NCI-H1092 (cell line): ENCODE data around the gene SLC41A3.
"Not testable (repeated sequence)": the region's sequence is repeated elsewhere in the genome, so short reads cannot be mapped to it uniquely, and the experiment has no call there.

Source experiments
- DNase-seq: peaks from one replicate; lab custom pipeline; 2025; lab: John Stamatoyannopoulos, UW

The SLC41A3 gene

DNA sequence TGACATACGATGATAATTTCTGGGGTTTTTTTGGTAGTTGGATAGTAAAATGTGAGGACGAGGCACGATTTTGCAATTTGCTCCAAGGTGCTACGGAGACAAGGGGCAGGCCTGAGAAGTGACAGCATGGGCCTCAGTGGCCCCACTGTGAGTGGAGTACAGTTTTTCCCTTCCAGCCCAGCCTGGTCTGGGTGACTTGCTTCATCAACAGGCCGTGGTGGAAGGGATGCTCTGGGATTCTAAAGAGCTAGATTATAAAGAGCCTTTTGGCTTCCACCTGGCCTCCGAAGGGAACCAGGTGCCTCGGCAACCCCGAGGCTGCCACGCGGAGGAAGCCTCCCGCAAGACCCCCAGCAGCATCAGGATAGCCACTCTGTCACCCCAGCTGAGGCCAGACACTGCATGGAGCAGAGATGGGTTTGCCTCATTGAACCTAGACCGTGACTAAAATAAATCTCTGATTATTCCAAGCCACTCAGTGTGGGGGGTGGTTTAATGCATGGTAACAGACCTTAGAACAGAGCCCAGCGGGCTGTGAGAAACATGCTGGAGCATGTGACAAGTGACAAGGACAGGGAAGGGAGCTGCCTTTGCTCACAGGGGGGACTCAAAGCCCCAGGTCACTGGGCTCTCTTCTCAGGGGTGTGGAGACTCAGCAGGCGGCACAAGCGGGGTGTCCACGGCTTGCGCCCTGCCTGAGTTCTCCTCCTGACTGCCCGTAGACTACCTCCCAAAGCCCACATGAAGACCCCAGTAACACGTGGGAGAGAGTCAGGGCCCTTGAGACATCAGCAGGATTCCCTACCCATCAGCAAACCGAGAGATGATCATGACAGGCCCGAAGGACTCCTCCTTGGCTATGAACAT is 22.6 kb upstream of the SLC41A3 start:
- DNase-seq = no peak

DNA sequence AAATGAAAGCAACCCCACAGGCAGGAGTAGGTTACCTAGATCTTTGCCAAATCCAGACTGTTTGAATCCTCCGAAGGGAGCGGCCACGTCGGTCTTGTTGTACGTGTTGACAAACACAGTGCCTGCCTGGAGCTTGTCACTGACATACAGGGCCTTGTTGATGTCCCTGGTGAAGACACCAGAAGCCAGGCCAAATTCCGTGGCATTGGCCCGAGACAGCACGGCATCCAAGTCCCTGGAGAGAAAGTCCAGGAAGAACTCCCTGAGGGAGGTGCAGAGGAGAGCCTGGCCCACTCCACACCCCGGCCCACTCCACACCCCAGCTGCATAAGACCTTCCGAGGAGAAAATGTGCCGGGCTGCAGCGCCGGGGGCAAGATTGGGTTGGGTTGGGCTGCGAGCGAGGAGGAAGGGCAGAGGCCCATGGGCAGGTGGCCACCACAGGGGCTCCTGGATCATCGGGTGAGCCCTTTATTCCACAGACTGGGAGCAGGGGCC is 21.8 kb upstream of the SLC41A3 start:
- DNase-seq = no peak

DNA sequence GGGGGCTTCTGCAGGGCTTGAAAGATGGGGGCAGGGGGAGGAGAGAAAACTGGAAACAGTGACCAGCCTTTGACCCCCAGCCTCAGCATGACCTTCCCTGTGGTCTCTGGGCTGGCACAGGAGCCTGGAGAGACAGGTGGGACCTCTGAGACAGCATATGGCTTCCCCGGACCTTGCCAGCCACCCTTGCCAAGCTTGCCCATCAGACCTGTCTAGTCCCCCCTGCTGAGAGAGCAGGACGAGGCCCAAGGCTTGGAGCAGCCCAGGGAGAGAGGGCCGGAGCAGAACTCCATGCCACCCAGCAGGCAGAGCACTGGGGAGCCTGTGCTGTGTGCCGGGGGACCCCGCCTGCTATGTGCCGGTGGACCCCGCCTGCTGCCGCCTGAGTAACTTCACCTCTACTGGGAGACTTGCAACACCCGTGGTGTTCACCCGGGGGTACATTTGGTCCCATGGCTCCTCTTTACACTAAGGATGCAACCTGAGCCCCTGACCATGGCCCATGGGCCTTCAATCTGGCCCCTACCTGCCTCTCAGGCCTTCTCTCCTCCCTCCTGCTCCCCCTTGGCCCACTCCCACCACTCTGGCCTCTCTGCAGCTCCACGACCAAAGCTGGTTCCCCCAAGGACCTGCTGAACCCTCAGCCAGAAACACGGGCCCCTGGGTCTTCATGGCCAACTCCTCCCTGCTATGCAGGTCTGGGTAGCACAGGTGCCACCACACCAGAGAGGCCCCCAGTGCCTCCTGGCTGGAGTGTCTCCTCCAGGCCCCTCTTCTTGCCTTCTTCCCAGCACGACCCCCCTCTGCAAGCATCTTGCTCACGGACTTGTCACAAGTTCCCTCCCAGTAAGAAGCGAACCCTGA is 21.1 kb upstream of the SLC41A3 start:
- no peak for DNase-seq

DNA sequence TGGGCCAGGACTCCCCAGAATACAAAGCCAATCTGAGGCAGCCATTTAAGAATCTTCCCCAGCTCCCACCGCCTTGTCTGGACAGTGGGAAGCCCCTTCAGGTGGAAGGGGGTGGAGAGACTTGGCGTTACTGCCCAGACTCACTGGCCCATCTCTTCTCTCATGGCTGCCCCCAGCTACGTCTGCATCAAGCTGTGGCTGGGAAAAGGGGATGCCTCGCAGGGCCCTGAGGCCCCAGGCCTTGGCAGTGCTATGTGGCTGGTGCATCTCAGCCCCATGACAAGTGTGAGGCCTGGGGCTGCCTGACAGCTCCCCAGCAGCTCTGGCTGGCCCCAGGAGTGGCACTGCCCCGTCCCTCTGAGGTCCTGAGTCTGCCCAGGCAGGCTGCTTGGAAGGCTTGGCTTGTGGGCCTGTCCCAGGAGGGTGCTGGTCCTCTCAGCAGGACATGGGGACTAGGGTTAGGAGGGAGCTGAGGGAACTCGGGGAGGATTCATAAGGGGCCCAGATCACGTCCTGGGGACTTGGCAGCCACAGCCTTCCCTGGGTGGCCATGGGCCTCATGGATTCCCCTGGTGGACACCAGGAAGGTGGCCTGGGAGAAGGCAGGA is 20.2 kb upstream of the SLC41A3 start:
- no peak for DNase-seq

DNA sequence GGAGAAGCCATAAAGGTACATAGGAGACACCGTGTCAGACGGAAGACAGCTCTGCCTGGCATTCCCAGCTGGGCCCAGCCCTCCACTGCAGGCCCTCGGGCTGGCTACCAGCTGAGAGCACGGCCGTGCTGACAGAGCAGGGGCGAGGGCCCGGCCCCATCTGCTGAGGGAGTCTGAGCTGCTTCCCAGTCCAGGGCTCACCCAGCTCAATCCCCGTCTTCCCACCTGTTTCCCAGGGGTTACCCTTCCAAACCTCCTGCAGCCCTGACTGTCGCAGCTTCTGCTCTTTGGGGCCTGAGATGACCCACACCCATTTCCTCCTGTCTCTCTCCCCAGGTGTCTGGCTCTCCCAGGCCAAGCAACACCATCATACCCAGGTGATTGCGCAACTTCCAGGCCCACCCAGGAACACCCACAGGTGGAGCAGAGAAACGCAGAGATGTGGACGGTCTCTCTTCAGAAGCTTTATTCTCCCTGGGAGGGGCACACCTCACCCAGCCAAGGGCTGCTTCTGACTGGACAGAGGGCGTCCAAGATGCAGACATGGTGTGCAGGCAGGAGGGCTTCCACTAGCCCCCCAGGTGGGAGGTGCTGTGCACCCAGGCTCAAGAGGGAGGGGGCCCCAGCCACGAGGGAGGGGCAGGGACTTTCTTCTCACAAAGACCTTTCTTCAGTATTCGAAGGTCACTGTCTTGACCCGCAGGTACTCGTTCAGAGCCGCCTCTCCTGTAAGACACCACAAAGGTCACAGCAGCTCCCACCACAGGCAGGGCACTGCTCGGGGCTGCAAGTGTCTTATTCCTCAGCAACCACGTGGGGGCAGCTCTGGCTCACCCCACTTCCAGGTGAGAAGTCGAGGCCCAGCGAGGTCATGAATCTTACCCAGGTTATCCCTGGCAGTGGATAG is 19.4 kb upstream of the SLC41A3 start:
- no peak for DNase-seq

DNA sequence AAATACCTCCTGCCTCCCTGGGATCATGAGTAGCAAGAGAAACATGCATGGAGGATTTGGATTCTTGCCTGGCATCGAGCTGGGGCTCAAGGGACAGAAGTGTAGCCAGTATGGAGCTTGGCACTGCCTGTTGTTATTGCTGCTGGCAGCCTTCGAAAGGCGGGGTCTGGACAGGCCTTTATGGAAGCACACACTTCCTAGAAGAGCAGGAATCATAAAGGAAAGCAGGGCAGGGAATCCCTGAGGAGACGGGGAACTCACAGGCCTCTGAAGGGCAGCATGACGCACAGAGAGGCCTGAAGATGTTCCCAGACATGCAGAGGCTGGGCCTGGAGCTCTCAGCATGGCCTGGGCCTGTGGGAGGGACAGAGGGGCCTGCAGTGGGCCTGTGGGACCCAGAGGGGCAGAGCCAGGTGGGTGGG is 18.6 kb upstream of the SLC41A3 start:
- no peak for DNase-seq

DNA sequence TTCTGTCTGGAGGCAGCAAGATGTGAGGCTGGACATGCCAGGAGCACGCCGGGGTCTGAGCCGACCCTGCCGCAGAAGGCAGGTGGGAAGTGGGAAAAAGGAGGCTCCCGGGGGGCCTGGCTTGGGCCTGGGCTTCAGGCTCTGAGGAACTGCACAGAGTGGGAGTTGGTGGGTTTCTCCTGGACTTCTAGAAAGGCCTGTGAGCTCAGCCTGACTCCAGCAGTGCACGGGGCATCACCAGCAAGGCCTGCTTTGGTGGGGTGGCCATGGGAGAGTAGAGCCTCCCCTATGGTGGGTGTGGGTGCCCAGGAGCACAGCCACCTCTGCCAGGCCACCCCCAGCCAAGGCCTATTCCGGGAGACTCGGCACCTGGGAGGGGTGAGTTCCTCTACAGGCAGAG is 18.1 kb upstream of the SLC41A3 start:
- no peak for DNase-seq

DNA sequence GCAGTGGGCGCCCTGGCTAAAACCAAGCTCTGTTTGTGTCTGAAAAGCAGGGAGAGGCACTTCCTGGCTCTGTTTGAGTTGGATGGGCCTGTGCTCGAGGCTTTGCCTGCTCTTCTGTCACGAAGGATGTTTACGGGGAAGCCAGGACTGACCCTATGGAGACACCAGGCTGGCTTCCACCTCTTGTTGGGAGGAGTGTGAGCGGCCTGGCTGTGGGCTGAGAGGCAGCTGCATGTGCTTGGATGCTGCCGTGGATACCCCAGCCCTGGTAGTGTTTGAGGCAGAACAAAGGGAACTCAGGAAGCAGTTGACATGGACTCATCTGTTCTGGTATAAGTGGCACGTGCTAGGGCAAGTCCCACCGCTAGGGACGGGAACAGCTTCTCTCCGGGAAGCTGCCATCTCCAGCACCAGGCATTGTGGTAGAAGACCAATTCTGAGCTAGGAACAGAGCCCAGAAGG is 17.6 kb upstream of the SLC41A3 start:
- no peak for DNase-seq

DNA sequence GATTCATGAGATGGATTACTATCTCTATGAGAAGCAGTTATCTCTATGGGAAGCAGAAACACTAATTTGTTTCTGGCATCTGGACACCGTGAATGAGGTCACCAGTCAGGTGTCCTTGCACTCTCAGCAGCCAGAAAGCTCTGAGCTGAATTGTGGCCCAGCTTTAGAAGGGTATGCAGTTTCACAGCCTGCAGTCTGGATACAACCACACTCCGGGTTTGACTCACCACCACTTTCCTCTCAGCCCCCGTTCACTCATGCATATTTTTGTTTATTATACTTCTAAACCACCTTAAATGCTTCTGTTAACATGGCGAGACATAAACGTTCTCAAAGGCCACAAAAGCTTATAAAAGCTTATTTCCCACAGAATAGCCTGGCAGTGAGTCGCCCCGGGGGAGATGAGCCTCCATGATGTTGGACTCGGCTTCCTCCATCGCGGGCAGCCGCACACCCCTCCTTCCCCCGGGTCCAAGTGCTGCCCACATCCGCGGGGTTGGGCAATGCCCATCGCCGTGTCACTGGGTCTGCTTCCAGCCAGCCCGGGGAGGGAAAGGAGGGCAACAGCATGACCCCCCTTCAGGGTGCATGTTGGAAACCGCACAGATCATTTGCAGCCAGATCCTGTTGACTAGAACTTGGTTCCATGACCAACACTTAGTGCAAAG is 16.8 kb upstream of the SLC41A3 start:
- DNase-seq = no peak

DNA sequence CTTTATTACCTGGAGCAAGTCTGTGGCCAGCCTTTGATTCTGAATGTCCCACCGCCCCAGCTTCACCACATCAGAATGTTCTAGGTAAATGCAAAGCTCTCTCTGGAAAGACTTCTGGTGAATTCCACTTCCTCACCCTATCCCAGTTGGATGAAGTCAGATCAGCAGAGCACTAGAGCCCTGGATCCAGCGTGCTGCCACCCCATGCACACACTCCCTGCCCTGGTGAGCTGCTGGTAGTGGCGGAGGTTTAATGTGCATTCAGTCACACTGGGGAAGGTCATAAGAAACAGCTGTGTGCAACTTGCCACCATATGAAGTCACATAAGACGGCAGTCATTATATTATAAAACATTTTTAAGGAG is 16.3 kb upstream of the SLC41A3 start:
- no peak for DNase-seq

DNA sequence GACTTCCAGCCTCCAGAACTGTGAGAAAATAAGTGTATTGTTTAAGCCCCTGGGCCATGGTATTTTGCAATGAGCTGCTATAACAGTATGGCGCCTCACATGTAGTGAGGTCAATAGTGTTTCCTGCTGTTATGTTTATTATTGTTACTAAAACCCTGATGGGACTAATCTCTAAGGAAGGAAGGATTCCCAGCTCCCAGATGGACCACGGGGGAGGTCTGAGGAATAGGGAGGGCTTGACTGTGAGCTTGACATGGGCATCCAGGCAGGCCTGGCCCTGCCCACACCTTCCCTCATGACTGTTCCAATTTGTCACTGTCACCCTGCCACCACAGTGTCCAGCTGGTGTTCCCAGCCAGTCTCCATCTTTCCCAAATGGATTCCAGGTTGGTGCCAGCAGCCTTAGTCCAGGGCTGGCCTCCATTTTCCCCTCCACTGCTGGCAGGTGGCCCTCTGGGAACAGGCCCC is 14.5 kb upstream of the SLC41A3 start:
- no peak for DNase-seq

DNA sequence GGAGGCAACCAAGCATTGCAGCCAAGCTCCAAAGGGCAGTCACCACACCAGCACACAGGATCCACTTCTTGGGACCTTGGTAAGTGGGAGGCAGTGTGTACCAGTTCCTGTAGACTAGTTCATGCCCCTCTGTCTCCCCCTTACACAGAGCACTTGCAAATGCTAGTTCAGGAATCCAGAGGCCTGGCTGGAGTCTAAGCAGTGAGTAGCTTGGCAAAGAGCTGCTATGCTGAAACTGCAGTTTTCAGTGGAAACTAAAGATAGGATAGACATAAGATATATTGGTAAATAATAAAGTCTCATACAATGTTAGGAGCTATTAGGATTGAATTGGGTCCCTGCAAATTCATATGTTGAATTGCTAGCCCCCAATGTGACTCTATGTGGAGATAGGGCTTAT is 13.9 kb upstream of the SLC41A3 start:
- DNase-seq = no peak

DNA sequence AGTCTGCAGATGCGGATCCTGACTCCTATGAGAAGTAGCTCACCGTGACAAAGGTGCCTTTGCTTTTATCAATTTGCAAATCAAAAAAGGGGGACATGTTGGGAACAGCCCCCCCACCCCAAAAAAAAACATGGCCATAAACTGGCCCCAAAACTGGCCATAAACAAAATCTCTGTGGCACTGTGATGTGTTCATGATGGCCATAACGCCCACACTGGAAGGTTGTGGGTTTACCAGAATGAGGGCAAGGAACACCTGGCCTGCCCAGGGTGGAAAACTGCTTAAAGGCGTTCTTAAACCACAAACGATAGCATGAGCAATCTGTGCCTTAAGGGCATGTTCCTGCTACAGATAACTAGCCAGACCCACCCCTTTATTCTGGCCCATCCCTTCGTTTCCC is 12.3 kb upstream of the SLC41A3 start:
- not testable (repeated sequence) for DNase-seq

DNA sequence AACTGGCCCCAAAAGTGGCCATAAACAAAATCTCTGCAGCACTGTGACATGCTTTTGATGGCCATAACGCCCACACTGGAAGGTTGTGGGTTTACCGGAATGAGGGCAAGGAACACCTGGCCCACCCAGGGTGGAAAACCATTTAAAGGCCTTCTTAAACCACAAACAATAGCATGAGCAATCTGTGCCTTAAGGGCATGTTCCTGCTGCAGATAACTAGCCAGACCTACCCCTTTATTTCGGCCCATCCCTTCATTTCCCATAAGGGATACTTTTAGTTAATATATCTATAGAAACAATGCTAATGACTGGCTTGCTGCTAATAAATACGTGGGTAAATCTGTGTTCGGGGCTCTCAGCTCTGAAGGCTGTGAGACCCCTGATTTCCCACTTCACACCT is 8.2 kb upstream of the SLC41A3 start:
- not testable (repeated sequence) for DNase-seq

DNA sequence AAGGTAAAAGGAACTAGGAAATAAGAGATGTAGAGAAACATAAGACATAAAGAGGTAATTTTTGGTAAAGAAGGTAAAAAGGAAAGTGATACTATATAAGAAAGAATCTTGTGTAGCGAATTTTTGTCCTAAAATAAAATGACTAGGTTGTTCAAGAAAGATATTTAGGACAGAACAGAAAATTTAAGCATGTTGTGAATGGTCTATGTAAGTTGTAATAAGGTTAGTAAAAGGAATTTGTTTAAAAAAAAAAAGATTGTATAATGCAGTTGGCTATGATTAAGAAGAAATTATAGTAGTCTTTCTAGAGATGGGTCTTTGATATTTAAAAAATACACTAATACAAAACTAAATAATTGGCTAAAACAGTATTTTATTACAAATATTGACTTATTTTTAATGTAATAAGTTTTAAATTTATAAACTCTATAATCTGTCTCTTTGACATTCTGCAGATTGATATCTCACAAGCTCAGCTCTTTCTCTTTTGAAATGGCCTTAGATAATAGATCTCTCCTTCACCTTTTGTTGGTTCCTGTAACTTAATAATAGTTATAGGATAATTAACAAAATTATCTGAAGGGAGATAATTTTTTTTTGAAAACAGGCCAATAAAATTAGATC is 3.7 kb upstream of the SLC41A3 start:
- DNase-seq = no peak

DNA sequence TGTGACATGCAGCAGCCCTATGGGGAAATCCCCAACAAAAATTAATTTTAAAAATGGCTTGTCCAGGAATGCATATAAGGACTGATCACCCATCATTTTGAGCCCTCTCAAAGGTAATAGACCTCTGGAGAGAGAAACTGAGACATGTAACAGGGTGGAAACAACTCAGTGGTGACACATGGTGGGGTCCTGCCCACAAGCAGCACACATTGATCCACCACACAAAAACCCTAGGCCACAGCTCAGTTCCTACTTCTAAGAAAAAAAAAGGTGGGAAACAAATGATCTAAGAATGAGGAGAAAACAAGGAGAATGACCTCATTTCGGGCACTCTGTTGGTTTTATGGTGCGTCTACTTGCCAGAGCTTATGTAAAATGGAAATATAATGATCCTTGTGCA is 1.9 kb upstream of the SLC41A3 start:
- DNase-seq = no peak

DNA sequence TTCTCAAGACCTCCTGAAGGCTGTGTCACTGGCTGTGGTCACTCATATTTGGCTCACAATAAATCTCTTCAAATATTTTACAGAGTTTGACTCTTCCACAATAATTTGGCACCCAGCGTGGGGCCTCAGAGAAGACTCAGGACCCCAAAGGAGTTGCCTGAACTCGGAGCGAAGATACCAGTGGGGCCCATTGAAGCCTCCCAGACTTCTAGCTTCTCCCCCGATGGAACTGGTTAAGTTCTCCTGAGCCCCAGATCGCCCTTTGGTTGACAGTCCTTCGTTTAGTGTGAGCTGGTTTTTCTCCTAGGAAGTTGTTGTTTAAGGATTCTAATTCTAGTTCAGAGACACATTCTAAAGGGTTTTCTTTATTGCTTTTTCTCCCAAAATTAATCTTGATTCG is 1.4 kb upstream of the SLC41A3 start:
- no peak for DNase-seq

DNA sequence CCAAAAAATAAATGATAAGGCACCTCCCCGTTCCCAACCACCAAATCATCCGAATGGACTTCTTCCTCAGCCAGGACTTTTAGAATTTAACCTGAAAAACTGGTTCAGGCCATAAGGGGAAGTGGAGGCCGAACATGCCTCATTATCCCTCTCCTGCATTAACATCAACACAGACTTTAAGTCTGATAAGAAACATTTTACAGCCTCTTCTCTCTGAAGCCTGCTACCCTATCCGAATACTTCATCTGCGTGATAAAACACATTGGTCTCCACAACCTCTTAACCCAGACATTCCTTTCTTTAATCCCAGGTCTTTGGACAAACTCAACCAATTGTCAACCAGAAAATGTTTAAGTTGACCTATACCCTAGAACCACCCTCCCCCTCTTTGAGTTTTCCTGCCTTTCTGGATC is 850 bp upstream of the SLC41A3 start:
- DNase-seq = no peak

DNA sequence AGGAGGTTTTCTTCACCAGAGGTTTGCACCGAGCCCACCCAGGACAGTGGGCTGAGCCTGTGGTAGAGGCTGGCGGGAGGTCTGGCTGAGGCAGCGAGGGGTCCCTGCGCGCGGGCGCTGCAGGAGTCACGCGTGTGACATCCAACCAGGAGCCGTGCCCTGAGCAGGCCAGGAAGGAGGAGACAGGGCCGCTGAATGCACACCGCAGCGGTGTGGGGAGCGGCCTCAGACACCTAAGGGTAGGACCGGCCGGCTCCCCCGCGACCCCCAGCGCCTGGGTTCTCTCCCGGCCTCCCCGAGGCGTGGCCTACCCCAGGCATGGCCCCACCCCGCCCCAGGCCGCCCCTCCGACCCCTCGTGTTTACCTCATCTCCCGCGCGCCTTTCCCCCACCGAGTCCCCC is 412 bp downstream of the SLC41A3 start:
- DNase-seq = peak; percentile 75

DNA sequence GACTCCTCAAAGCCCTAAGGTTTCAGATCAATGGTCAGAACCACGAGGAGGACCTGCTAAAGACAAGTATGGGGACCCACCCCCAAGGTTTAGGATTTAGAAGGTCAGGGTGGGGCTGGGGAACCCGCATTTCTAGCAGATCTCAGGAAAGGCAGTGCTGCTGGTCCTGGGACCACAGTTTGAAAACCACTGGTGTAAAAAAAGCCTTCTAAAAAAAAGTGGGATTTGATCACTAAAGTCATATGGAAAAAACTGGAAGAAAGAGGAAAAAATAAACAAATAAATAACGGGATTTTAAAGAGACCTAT is 832 bp downstream of the SLC41A3 start:
- no peak for DNase-seq
